Pons (tissue), 1 donor: ENCODE results near the gene HAUS7.
"Not testable (repeated sequence)": the region's sequence is repeated elsewhere in the genome, so short reads cannot be mapped to it uniquely, and the experiment has no call there.

Source experiments
- DNase-seq: peaks from one replicate; pipeline ENCODE4 v3.0.0-alpha.2; 2016; ENCODE audit warnings: low spot score

Gene HAUS7

GRCh38 chrX:153409414-153410101, 60.8 kb downstream of the HAUS7 start:
- DNase-seq = no peak

GRCh38 chrX:153408871-153409351, 61.5 kb downstream of the HAUS7 start:
- no peak for DNase-seq

DNA sequence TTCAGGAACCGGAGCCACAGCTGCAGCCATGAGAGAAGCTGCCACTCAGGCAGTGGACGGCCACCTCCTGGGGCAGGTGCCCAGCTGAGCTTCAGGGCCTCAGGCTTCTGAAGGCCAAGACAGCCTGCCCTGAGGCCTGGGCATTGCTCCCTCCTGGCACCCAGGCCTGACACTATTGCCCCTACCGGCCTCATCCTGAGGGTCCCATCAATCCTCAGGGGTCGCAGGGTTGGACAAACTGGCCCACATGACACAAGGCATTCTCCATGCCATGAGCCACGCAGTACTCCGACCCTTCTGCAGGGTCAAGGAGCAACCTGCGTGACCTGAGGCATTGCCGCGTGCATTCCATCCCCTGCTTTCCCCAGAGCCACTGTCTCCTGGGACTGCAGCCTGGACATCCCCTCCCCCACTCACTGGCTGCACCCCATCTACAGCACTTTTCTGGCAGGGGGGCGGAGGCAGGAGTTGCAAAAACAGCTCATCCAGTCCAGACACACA, 62.1 kb downstream of the HAUS7 start:
- DNase-seq = no peak

DNA sequence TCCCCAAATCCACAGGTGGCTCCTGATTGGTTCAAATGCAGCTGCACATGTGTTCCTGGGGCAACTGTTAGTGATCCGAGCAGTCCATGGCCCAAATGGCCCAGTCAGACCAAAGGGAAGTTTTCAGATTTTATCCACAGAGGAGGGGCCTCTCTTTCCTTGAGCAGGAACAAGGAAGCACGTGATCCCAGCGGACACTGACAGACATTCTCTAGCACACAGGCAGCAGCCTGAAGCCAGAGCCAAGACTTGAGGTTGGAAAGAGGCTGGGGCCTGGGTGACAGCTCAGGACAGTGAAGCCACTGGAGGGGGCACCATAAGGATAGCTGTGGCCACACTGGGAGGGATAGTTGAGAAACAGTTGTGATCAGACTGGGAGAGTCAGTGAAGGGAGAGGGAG, 62.6 kb downstream of the HAUS7 start:
- DNase-seq = no peak

- DNase-seq = no peak
Observed at GRCh38 chrX:153406903-153407302, 63.5 kb downstream of the HAUS7 start.

DNA sequence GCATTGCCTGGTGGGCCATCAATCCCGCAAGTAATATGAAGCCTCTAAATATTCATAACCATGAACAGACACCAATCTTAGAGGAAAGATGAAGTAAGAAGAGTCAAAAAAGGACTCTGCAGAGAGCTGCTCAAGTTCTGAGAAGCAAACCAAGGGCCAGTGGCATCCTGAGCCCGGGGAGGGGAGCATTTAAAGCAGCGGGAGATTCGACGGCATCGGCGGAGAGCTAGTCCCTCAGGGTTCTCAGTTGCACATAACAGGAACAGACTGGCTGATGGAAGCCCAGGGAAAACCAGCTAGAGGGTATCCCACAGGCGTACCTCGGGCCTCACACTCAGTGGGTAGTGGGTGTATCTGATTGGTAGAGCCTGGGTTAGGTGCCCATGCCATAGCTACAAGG, 64.4 kb downstream of the HAUS7 start:
- DNase-seq = no peak

DNA sequence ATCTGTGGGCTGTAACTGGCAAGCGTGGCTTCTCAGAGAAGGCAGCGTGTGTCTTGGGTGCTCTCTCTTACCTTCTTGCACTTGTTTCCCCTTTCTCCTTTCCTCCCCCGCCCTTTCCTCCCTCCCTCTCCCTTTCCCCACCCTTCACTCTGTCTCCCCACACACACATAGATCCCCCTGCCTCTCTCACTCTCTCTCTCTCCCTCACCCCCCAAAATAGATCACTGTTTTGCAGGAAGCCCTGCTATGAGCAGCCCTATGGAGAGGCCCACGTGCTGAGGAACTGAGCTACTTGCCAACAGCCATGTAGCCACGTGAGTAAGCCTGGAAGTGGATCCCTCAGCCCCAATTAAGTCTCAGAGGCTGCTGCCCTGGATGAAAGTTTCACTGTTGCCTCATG, 65.0 kb downstream of the HAUS7 start:
- no peak for DNase-seq

DNA sequence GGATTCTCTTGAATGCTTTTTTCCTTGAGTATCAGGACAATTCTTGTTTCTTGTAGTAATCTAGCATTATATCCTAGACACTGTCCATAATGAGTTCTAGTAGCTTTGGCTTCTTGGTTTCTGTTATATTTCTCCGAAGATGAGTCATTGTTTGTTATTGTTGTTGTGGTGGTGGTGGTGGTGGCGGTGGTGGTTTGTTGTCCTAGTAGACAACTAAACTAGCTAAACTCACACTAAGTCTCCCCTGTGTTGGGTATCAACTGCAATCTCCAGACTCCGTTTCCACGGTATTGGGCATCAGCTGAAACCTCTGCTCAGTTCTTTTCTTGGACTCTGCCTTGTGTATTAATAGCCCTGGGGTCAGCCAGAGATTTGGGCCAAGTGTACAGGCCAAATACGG, 66.0 kb downstream of the HAUS7 start:
- not testable (repeated sequence) for DNase-seq

- DNase-seq = no peak
Observed at GRCh38 chrX:153401133-153401764, 69.1 kb downstream of the HAUS7 start, which contains the start of gene PNMA6E. Gene PNMA6E, minus strand, starts transcription at chrX:153401350. Its CDS starts 2,501 bp downstream, at chrX:153398849.

GRCh38 chrX:153400146-153401132, 69.9 kb downstream of the HAUS7 start:
- no peak for DNase-seq

DNA sequence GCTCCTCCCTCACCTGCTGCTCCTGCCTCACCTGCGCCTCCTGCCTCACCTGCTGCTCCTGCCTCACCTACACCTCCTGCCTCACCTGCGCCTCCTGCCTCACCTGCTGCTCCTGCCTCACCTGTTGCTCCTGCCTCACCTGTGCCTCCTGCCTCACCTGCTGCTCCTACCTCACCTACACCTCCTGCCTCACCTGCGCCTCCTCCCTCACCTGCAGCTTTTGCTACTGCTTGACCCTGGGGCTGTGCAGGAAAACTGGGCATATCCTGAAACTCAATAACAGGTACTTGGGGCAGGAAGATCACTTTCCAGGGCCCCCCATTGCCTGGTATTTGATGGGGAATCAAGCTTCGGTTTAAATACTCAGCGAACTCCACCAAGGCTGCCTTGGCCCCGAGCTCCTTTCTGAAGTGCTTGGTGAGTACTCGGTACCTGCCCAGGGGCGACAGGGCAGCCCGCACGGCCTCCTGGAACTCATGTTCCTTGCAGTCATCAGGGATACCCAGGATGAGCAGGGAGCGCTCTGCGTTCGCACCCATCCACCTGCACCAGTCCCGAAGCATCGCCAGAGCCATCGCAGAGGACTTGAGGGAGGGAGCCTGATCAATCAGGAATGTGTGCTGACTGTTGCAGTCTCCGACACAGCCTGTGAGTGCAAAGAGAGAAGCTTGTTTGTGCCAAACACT, 72.0 kb downstream of the HAUS7 start:
- DNase-seq = no peak
